Measurements from ENCODE around the gene KIF24.

- TF ChIP-seq, protein P1, sequence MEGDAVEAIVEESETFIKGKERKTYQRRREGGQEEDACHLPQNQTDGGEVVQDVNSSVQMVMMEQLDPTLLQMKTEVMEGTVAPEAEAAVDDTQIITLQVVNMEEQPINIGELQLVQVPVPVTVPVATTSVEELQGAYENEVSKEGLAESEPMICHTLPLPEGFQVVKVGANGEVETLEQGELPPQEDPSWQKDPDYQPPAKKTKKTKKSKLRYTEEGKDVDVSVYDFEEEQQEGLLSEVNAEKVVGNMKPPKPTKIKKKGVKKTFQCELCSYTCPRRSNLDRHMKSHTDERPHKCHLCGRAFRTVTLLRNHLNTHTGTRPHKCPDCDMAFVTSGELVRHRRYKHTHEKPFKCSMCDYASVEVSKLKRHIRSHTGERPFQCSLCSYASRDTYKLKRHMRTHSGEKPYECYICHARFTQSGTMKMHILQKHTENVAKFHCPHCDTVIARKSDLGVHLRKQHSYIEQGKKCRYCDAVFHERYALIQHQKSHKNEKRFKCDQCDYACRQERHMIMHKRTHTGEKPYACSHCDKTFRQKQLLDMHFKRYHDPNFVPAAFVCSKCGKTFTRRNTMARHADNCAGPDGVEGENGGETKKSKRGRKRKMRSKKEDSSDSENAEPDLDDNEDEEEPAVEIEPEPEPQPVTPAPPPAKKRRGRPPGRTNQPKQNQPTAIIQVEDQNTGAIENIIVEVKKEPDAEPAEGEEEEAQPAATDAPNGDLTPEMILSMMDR (IDR thresholded peaks at IDR 0.05) = no peak
- TF ChIP-seq POLR2A (IDR thresholded peaks at IDR 0.05) (no peak), EP300 (IDR thresholded peaks at IDR 0.05) (no peak)
These were observed 38.0 kb downstream of the KIF24 start for GRCh38 chr9:34291023-34291422.
